Measurements from ENCODE around the gene CYP2W1. TPM values are rescaled to one million over a fixed set of nuclear protein-coding genes. Genes with fewer than 3 reads are reported as not detected.
"Not testable (repeated sequence)": the region's sequence is repeated elsewhere in the genome, so short reads cannot be mapped to it uniquely, and the experiment has no call there.

The CYP2W1 gene
- total and polyA plus RNA-seq, 2 experiments from 2014 or later = not detected

- no peaks in the 10 kb centered on the region for H3K9me3 ChIP-seq (ENCODE audit: low read depth)
- H2AFZ ChIP-seq = no peak overlapping the region
- no peaks in the 10 kb centered on the region for H3K4me1 ChIP-seq (ENCODE audit: insufficient read depth)
- no peaks in the 10 kb centered on the region for H3K36me3 ChIP-seq (ENCODE audit: low read depth)
- no peak for DNase-seq
- peaks cover 4% of the 10 kb centered on the region; the same call in 1 of the 2 replicates for H3K27me3 ChIP-seq (replicated peaks; ENCODE audit: insufficient read depth)
- H3K4me2 ChIP-seq (ENCODE audit: unreplicated experiment) = no peak overlapping the region
- H4K20me1 ChIP-seq (ENCODE audit: insufficient read depth) = no peaks in the 10 kb centered on the region
- no peaks in the 10 kb centered on the region for H3K9me2 ChIP-seq (ENCODE audit: insufficient read depth)
- no peak overlapping the region for H3K9ac ChIP-seq
- TF ChIP-seq EZH2 (IDR thresholded peaks at IDR 0.05; ENCODE audit: insufficient read depth, poor library complexity, severe bottlenecking) (no peak), EZH2phosphoT487 (IDR thresholded peaks at IDR 0.05; ENCODE audit: insufficient read depth, low read depth) (no peak)
- in situ Hi-C loops (cut with MboI) = no loop called here
- H3F3A ChIP-seq (ENCODE audit: insufficient read depth) = no peaks in the 10 kb centered on the region
- H3K79me2 ChIP-seq (ENCODE audit: insufficient read depth) = no peaks in the 10 kb centered on the region
- no peak overlapping the region for H3K4me3 ChIP-seq
- WGBS, 2 experiments (ENCODE audit: low coverage in 1 of 2, low lambda C conversion rate in 2 of 2, missing lambda C conversion rate in 2 of 2) = 46 to 52% methylated on average over 29 to 32 of the region's 32 CpGs
- H3K27ac ChIP-seq = no peak overlapping the region
These were observed 25.4 kb upstream of the CYP2W1 start for GRCh38 chr7:957418-958220.

GRCh38 chr7:958221-959200 is 24.5 kb upstream of the CYP2W1 start:
- no peak for DNase-seq
- in situ Hi-C loops (cut with MboI) = no loop called here
- Histone ChIP-seq H3K27me3 (replicated peaks; ENCODE audit: insufficient read depth) (peaks cover 4% of the 10 kb centered on the region; the same call in 1 of the 2 replicates), H3K4me1 (ENCODE audit: insufficient read depth) (no peaks in the 10 kb centered on the region), H3K4me2 (ENCODE audit: unreplicated experiment) (no peak overlapping the region), H3F3A (ENCODE audit: insufficient read depth) (no peaks in the 10 kb centered on the region), H3K9me2 (ENCODE audit: insufficient read depth) (no peaks in the 10 kb centered on the region), H3K9ac (no peak overlapping the region), H3K79me2 (ENCODE audit: insufficient read depth) (no peaks in the 10 kb centered on the region), H3K9me3 (ENCODE audit: low read depth) (no peaks in the 10 kb centered on the region), H4K20me1 (ENCODE audit: insufficient read depth) (no peaks in the 10 kb centered on the region), H2AFZ (no peak overlapping the region), H3K36me3 (ENCODE audit: low read depth) (no peaks in the 10 kb centered on the region), H3K27ac (no peak overlapping the region), H3K4me3 (no peak overlapping the region)
- 64 to 68% methylated on average over 31 to 35 of the region's 36 CpGs for WGBS, 2 experiments (ENCODE audit: low coverage in 1 of 2, low lambda C conversion rate in 2 of 2, missing lambda C conversion rate in 2 of 2)
- TF ChIP-seq EZH2 (IDR thresholded peaks at IDR 0.05; ENCODE audit: insufficient read depth, poor library complexity, severe bottlenecking) (no peak), EZH2phosphoT487 (IDR thresholded peaks at IDR 0.05; ENCODE audit: insufficient read depth, low read depth) (no peak)

- no peaks in the 10 kb centered on the region for H3K9me3 ChIP-seq (ENCODE audit: low read depth)
- no peak for DNase-seq
- no peaks in the 10 kb centered on the region for H3K9me2 ChIP-seq (ENCODE audit: insufficient read depth)
- H3K79me2 ChIP-seq (ENCODE audit: insufficient read depth) = no peaks in the 10 kb centered on the region
- 72 to 78% methylated on average over 16 to 20 of the region's 20 CpGs for WGBS, 2 experiments (ENCODE audit: low coverage in 1 of 2, low lambda C conversion rate in 2 of 2, missing lambda C conversion rate in 2 of 2)
- no peak overlapping the region for H3K9ac ChIP-seq
- H3K36me3 ChIP-seq (ENCODE audit: low read depth) = no peaks in the 10 kb centered on the region
- H3K4me2 ChIP-seq (ENCODE audit: unreplicated experiment) = no peak overlapping the region
- no peak overlapping the region for H3K4me3 ChIP-seq
- no peaks in the 10 kb centered on the region for H3F3A ChIP-seq (ENCODE audit: insufficient read depth)
- H3K27me3 ChIP-seq (replicated peaks; ENCODE audit: insufficient read depth) = peaks cover 4% of the 10 kb centered on the region; the same call in 1 of the 2 replicates
- TF ChIP-seq EZH2phosphoT487 (IDR thresholded peaks at IDR 0.05; ENCODE audit: insufficient read depth, low read depth) (no peak), EZH2 (IDR thresholded peaks at IDR 0.05; ENCODE audit: insufficient read depth, poor library complexity, severe bottlenecking) (no peak)
- in situ Hi-C loops (cut with MboI) = no loop called here
- no peaks in the 10 kb centered on the region for H3K4me1 ChIP-seq (ENCODE audit: insufficient read depth)
- no peak overlapping the region for H2AFZ ChIP-seq
- no peaks in the 10 kb centered on the region for H4K20me1 ChIP-seq (ENCODE audit: insufficient read depth)
- no peak overlapping the region for H3K27ac ChIP-seq
These were observed 23.7 kb upstream of the CYP2W1 start for GRCh38 chr7:959271-959670.

GRCh38 chr7:959740-960139 is 23.2 kb upstream of the CYP2W1 start:
- H3K36me3 ChIP-seq (ENCODE audit: low read depth); H3K4me1 ChIP-seq (ENCODE audit: insufficient read depth); in situ Hi-C loops (cut with MboI); H3K27ac ChIP-seq; H4K20me1 ChIP-seq (ENCODE audit: insufficient read depth); H3K9me3 ChIP-seq (ENCODE audit: low read depth); H3K4me3 ChIP-seq; DNase-seq; H3K9ac ChIP-seq; H3K27me3 ChIP-seq (replicated peaks; ENCODE audit: insufficient read depth); H3F3A ChIP-seq (ENCODE audit: insufficient read depth); H3K9me2 ChIP-seq (ENCODE audit: insufficient read depth); H3K79me2 ChIP-seq (ENCODE audit: insufficient read depth); H2AFZ ChIP-seq; H3K4me2 ChIP-seq (ENCODE audit: unreplicated experiment): not testable (repeated sequence)
- 89 to 90% methylated on average over 10 of the region's 10 CpGs for WGBS, 2 experiments (ENCODE audit: low coverage in 1 of 2, low lambda C conversion rate in 2 of 2, missing lambda C conversion rate in 2 of 2)

Measured in GM23248 (cell line).